ENCODE results near the gene MRPS2. TPM values are rescaled to one million over a fixed set of nuclear protein-coding genes. Genes with fewer than 3 reads are reported as not detected.

Gene MRPS2
- total RNA-seq, 4 donors from 2014 or later = 20.9 to 26.6 (median 23.3) TPM

DNA sequence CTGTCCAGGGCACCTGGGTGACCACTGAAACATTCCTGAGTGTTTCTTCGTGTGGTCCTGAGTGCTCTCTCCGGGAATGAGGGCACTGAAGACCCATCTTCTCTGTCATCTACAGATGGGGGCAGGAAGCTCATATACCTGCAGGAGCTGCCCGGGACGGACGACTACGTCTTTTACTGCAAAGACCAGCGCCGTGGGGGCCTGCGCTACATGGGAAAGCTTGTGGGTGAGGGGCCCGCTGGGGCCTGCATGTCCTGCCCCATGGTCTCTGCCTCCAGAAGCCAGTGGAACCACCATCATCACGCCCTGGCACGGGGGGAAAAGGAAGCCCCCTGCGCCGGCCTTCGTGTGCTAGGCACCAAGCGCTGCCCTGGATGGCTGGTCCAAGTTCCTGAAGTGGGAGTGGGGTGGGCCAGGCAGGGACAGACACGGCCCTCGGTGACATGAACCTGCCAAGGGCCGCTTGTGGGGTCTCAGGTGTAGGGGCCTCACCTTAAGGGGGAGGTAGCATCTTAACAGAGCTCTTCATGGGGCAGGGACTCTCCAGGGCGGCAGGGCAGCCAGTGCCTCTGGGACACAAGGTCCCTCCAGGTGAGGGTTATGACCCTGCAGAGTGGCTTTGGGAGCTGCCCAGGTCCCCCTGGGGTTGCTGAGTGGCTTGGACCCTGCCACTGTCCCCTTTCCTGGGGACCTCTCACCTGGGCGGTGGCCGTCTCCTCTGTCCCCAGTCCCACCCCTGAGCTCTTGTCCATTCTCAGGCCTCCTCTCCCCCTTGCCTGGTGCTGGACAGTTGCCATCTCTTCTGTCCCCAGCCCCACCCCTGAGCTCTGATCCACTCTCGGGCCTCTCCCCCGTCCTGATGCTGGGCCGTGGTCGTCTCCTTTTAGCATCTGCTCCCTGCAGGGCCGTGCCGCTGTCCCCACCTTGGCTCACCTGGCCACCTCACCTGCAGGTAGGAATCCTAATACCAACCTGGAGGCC, 47.6 kb downstream of the MRPS2 start:
- TF ChIP-seq, protein P1, sequence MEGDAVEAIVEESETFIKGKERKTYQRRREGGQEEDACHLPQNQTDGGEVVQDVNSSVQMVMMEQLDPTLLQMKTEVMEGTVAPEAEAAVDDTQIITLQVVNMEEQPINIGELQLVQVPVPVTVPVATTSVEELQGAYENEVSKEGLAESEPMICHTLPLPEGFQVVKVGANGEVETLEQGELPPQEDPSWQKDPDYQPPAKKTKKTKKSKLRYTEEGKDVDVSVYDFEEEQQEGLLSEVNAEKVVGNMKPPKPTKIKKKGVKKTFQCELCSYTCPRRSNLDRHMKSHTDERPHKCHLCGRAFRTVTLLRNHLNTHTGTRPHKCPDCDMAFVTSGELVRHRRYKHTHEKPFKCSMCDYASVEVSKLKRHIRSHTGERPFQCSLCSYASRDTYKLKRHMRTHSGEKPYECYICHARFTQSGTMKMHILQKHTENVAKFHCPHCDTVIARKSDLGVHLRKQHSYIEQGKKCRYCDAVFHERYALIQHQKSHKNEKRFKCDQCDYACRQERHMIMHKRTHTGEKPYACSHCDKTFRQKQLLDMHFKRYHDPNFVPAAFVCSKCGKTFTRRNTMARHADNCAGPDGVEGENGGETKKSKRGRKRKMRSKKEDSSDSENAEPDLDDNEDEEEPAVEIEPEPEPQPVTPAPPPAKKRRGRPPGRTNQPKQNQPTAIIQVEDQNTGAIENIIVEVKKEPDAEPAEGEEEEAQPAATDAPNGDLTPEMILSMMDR (IDR thresholded peaks at IDR 0.05; ENCODE audit: low read depth) = no peak

DNA sequence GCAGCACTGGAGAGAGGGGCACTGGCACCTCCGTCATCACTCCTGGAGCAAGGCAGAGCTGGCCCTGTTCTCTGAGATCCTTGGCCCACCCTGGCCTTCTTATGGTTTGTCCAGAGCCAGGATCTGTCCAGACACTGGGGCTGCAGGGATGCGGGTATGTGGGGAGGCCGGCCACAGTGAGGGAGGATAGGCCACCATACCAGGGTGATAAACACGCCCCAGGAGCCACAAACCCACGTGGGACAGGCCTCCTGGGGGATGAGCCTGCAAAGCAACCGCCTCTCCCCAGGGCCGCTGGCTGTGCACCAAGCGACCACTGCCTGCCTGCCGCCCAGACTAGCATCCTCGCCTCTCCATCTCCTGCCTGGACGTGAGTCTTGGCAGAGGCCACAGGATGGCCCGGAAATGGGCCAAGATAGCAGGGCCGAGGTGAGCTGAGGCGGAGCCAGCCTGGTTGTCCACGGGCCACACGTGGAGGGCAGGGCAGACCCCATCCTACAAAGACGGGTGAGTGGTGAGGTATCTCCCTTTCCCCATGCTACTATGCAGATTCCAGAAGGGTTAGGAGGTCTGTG, 49.9 kb downstream of the MRPS2 start:
- TF ChIP-seq, protein P1 (IDR thresholded peaks at IDR 0.05; ENCODE audit: low read depth) = no peak

DNA sequence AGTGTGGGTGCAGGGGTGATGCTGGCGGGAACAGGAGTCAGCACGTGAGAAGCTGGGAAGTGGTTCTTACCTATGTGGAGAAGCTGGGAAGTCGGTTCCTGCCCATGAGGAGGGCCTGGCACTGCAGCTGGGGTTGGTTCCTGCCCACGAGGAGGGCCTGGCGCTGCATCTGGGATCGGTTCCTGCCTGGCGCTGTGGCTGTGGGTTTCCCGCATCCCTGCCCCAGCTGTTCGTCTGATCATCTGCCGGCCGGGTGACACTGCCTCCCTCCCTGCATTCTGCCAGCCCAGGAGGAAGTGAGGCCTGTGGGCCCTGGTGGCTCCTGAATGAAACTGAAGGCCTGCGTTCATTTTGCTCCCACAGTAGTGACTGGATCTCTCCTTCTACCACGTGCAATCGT, 50.5 kb downstream of the MRPS2 start:
- TF ChIP-seq, protein P1 (IDR thresholded peaks at IDR 0.05; ENCODE audit: low read depth) = no peak

DNA sequence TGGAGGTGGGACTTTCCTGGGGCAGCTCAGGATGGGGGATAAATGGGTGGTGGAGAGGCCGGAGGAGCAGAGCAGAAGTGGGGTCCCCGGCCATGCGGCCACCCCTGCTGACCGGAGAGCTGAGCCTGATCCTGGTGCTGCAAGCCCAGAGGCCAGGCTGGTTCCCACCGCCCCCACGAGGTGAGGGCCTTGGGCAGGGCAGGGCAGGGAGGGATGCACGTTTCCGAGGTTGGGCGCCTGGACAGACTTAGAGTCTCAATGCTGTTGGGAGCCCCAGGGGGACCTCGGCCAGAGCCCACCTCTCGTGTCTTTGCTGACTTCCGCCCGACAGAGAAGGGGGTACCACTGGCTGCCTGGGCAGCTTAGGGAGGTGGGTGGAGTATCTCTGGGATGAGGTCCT, 51.0 kb downstream of the MRPS2 start:
- TF ChIP-seq, protein P1 (IDR thresholded peaks at IDR 0.05; ENCODE audit: low read depth) = no peak

DNA sequence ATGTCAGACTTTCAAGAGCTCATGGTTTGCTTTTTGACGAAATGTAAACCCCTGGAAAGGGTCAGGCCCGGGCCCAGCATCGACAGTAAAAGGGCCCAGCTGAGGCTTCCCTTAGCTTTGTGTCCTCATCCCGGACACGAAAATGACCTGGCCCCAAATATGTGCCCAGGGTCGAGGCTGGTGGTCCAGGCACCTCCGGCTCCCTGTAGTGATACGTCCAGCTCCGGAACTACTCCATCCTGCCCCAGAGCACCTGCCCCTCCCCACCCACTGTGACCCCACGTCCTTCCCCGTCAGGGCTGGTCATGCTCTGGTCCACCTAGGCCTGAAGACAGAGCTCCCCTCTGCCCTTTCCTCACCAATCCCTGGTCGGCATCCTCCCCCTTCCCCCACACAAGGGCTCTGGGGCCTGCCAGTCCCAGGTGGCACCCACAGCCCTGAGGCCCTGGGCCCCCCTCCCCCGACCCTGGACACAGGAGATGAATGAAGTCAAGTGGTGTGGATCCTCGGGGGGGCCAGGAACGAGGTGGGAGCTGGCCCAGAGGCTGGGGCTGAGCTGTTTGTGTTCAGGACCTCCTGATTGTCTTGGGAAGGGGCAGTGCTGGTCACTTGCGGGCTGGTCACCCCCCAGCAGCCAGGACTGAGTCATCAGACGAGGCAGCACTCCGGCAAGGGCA, 51.7 kb downstream of the MRPS2 start:
- TF ChIP-seq, protein P1 (IDR thresholded peaks at IDR 0.05; ENCODE audit: low read depth) = no peak

DNA sequence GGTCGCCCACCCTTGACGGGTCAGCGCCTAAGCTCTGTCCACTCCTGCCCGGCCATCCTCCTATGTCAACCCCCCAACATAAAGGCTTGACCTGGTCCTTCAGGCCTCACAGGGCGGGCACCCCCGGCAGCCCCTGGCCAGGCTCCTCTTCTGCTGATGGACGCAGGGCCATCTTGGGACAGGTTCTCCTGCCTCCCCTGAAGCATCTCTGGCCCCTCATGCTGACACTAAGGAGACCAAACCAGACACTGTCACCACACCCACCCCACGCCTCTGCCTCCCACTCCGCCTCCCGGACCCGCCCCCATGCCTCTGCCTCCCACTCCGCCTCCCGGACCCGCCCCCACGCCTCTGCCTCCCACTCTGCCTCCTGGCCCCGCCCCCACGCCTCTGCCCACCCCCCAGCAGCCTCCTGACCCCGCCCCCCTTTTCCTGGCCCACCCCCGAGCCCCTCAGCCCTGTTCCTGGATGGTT, 52.3 kb downstream of the MRPS2 start:
- TF ChIP-seq, protein P1 (IDR thresholded peaks at IDR 0.05; ENCODE audit: low read depth) = no peak

Other genes with a start within 250 kb of the MRPS2 start
- 10 to 100 TPM in 2 of 4 donors, 1 to 10 TPM in 2; 5.1 to 16.0 (median 11.1) TPM for gene PPP1R26, start 20.9 kb upstream of the MRPS2 start, total RNA-seq
- not detected for gene LCN1, start 20.8 kb downstream of the MRPS2 start, total RNA-seq
- gene OBP2A, start 45.4 kb downstream of the MRPS2 start, total RNA-seq = not detected
- gene PAEP, start 61.1 kb downstream of the MRPS2 start, total RNA-seq = not detected
- not detected for gene GLT6D1, start 138.9 kb downstream of the MRPS2 start, total RNA-seq
- not detected for gene LCN9, start 162.6 kb downstream of the MRPS2 start, total RNA-seq
- gene SOHLH1, start 198.8 kb downstream of the MRPS2 start, total RNA-seq = not detected
- gene KCNT1, start 201.5 kb downstream of the MRPS2 start, total RNA-seq = under 1 TPM in 2 of 4 donors, not detected in 2; 0.33 to 0.51 TPM